GM19351 (cell line): ENCODE measurements around the gene CIDEC.
"Not testable (repeated sequence)": the region's sequence is repeated elsewhere in the genome, so short reads cannot be mapped to it uniquely, and the experiment has no call there.

Source experiments
- ATAC-seq: cut with Tn5 transposase; IDR thresholded peaks from one replicate; pipeline ENCODE4 v1.9.1; 2021; ENCODE audit warnings: mild to moderate bottlenecking, moderate library complexity; ENCODE audit not compliant: unreplicated experiment

Gene CIDEC

GRCh38 chr3:9881441-9881840, 1.4 kb upstream of the CIDEC start:
- no peak for ATAC-seq

- no peak for ATAC-seq
Measured at GRCh38 chr3:9878700-9879099, 1.4 kb downstream of the CIDEC start.

- no peak for ATAC-seq
Measured at GRCh38 chr3:9876991-9877390, 3.1 kb downstream of the CIDEC start.

GRCh38 chr3:9876255-9876654, 3.8 kb downstream of the CIDEC start:
- ATAC-seq: not testable (repeated sequence)

GRCh38 chr3:9875448-9875847, 4.6 kb downstream of the CIDEC start:
- ATAC-seq: no peak

- ATAC-seq: not testable (repeated sequence)
Measured at GRCh38 chr3:9872067-9872466, 8.0 kb downstream of the CIDEC start.

GRCh38 chr3:9870978-9871377, 9.1 kb downstream of the CIDEC start:
- ATAC-seq: no peak

- ATAC-seq: no peak
Measured at GRCh38 chr3:9869955-9870354, 10.1 kb downstream of the CIDEC start.

GRCh38 chr3:9867106-9867505, 12.9 kb downstream of the CIDEC start:
- no peak for ATAC-seq

- ATAC-seq: no peak
Measured at GRCh38 chr3:9866639-9867038, 13.4 kb downstream of the CIDEC start.

- ATAC-seq: not testable (repeated sequence)
Measured at GRCh38 chr3:9865125-9865637, 14.9 kb downstream of the CIDEC start.

GRCh38 chr3:9864200-9864927, 15.7 kb downstream of the CIDEC start:
- no peak for ATAC-seq

GRCh38 chr3:9863058-9863772, 16.8 kb downstream of the CIDEC start:
- ATAC-seq: no peak

- no peak for ATAC-seq
Measured at GRCh38 chr3:9862391-9863057, 17.5 kb downstream of the CIDEC start.

GRCh38 chr3:9861626-9862130, 18.4 kb downstream of the CIDEC start:
- no peak for ATAC-seq

GRCh38 chr3:9861201-9861600, 18.9 kb downstream of the CIDEC start:
- ATAC-seq: no peak

- ATAC-seq: no peak
Measured at GRCh38 chr3:9859530-9860025, 20.5 kb downstream of the CIDEC start.

GRCh38 chr3:9855594-9855993, 24.5 kb downstream of the CIDEC start:
- ATAC-seq: no peak

GRCh38 chr3:9854291-9854940, 25.6 kb downstream of the CIDEC start:
- ATAC-seq: not testable (repeated sequence)

- ATAC-seq: no peak
Measured at GRCh38 chr3:9852528-9852927, 27.5 kb downstream of the CIDEC start.

GRCh38 chr3:9851926-9852325, 28.1 kb downstream of the CIDEC start:
- not testable (repeated sequence) for ATAC-seq
